HCT116 (cell line): ENCODE data around the gene AKR1A1. TPM values are rescaled to one million over a fixed set of nuclear protein-coding genes. Genes with fewer than 3 reads are reported as not detected.

Source experiments
- ATAC-seq: fragments of 200-7000 bp; cut with Tn5 transposase; 2 replicates; pipeline ENCODE4 v1.9.1; 2020; ENCODE audit warnings: mild to moderate bottlenecking, moderate library complexity
- BruUV-seq: library from RNA; stranded (reverse); fragments of 400-500 nt; replicated peaks from 2 replicates; lab custom pipeline; 2021; lab: Mats Ljungman, UMichigan
- CTCF ChIA-PET: fragments of 300-600 bp; sonication (Branson Sonifier 250); formaldehyde crosslinking; loops from one replicate; lab custom pipeline; 2021; ENCODE audit warnings: antibody characterized with exemption; lab: Charles Lee
- POLR2A ChIA-PET: fragments of 300-600, 350-600 bp; sonication (Branson Sonifier 250); formaldehyde crosslinking; loops from one replicate; lab custom pipeline; 2021; ENCODE audit warnings: antibody characterized with exemption; lab: Charles Lee
- RAD21 ChIA-PET, 2 experiments: fragments of 300-600 bp; sonication (Branson Sonifier 250); formaldehyde crosslinking; loops; one replicate each; lab custom pipeline; 2023; ENCODE audit warnings: low total read pairs in 2 of 2; ENCODE audit not compliant: uncharacterized antibody in 2 of 2, unreplicated experiment in 2 of 2, low non-redundant PET in 1 of 2; lab: Charles Lee
- DNase-seq: peaks from one replicate; pipeline ENCODE4 v3.0.0-alpha.2; 2010; ENCODE audit warnings: low read depth, low spot score
- H2AFZ ChIP-seq: fragments of 200-600 bp; shearing (Covaris generic), sonication (generic); 2 replicates; pipeline ENCODE4 v1.6.1; 2017; ENCODE audit warnings: low read depth, mixed run types, mixed read lengths, antibody characterized with exemption, low read length; ENCODE audit not compliant: poor library complexity, severe bottlenecking
- H3K27ac ChIP-seq: 2 replicates; pipeline ENCODE4 v1.5.1; 2012; ENCODE audit warnings: low read depth, low read length
- H3K27me3 ChIP-seq: fragments of 200-600 bp; sonication (generic); 2 replicates; pipeline ENCODE4 v1.6.1; 2016; ENCODE audit warnings: mixed run types, low read length, mixed read lengths; ENCODE audit not compliant: insufficient read depth
- H3K36me3 ChIP-seq, 2 experiments: fragments of 200-500 bp in 1 of 2; fragments of 200-600 bp in 1 of 2; sonication (Bioruptor generic) in 1 of 2; sonication (generic) in 1 of 2; 2 replicates each; pipeline versions ENCODE4 v1.5.1 to v1.6.1; 2014 to 2016; ENCODE audit warnings: low read length in 2 of 2, inconsistent platforms in 1 of 2, mixed read lengths in 1 of 2, mixed run types in 1 of 2; ENCODE audit not compliant: insufficient read depth in 2 of 2, control insufficient read depth in 1 of 2
- H3K4me1 ChIP-seq, 2 experiments: fragments of 200-600 bp in 1 of 2; sonication (generic) in 1 of 2; 2 replicates each; pipeline versions ENCODE4 v1.5.1 to v1.6.1; 2012 to 2017; ENCODE audit warnings: low read length in 2 of 2, inconsistent platforms in 1 of 2, mild to moderate bottlenecking in 1 of 2, mixed read lengths in 1 of 2, mixed run types in 1 of 2, moderate library complexity in 1 of 2; ENCODE audit not compliant: insufficient read depth in 2 of 2, control insufficient read depth in 1 of 2
- H3K4me2 ChIP-seq: fragments of 200-600 bp; sonication (generic); 2 replicates; pipeline ENCODE4 v1.6.1; 2017; ENCODE audit warnings: mixed run types, low read length, mixed read lengths
- H3K4me3 ChIP-seq, 2 experiments: fragments of 200-600 bp in 1 of 2; sonication (generic) in 1 of 2; replicated peaks in 1 of 2; 2 replicates each; pipeline ENCODE4 v1.5.1; 2011 to 2016; ENCODE audit warnings: low read length in 2 of 2, control low read depth in 1 of 2, low read depth in 1 of 2, mild to moderate bottlenecking in 1 of 2, mixed read lengths in 1 of 2, mixed run types in 1 of 2
- H3K79me2 ChIP-seq: fragments of 200-600 bp; sonication (generic); 2 replicates; pipeline ENCODE4 v1.6.1; 2017; ENCODE audit warnings: mild to moderate bottlenecking, mixed run types, low read length, moderate library complexity, mixed read lengths; ENCODE audit not compliant: insufficient read depth
- H3K9ac ChIP-seq: fragments of 200-600 bp; sonication (generic); 2 replicates; pipeline ENCODE4 v1.6.1; 2016; ENCODE audit warnings: low read length, mixed read lengths
- H3K9me2 ChIP-seq: fragments of 200-600 bp; sonication (generic), shearing (Covaris generic); 2 replicates; pipeline ENCODE4 v1.6.1; 2017; ENCODE audit warnings: mixed run types, mild to moderate bottlenecking, moderate library complexity; ENCODE audit not compliant: insufficient read depth
- H3K9me3 ChIP-seq, 2 experiments: fragments of 200-500 bp in 1 of 2; fragments of 200-600 bp in 1 of 2; sonication (Bioruptor generic) in 1 of 2; sonication (generic) in 1 of 2; 2 replicates each; pipeline ENCODE4 v1.6.1; 2014 to 2017; ENCODE audit warnings: low read length in 2 of 2, mixed read lengths in 2 of 2, inconsistent platforms in 1 of 2, low read depth in 1 of 2, mild to moderate bottlenecking in 1 of 2, mixed run types in 1 of 2, moderate library complexity in 1 of 2; ENCODE audit not compliant: control insufficient read depth in 1 of 2, insufficient read depth in 1 of 2
- H4K20me1 ChIP-seq: fragments of 200-600 bp; sonication (generic), shearing (Covaris generic); 2 replicates; pipeline ENCODE4 v1.6.1; 2017; ENCODE audit warnings: mixed run types, mild to moderate bottlenecking, moderate library complexity; ENCODE audit not compliant: insufficient read depth
- ATF3 ChIP-seq: IDR thresholded peaks from 2 replicates; pipeline ENCODE4 v1.6.1; 2012
- CBX3 ChIP-seq: IDR thresholded peaks from 2 replicates; pipeline ENCODE4 v1.6.1; 2012; ENCODE audit warnings: low read depth
- CEBPB ChIP-seq: IDR thresholded peaks from 2 replicates; pipeline ENCODE4 v1.6.1; 2012; ENCODE audit warnings: low read depth
- EZH2phosphoT487 ChIP-seq: fragments of 200-600 bp; IDR thresholded peaks from 2 replicates; pipeline ENCODE4 v1.6.1; 2018; ENCODE audit warnings: antibody characterized with exemption, borderline replicate concordance
- MAX ChIP-seq: IDR thresholded peaks from 2 replicates; pipeline ENCODE4 v1.6.1; 2012
- POLR2A ChIP-seq: IDR thresholded peaks from 2 replicates; pipeline ENCODE4 v1.7.0; 2011; ENCODE audit warnings: borderline replicate concordance; ENCODE audit not compliant: insufficient read depth, insufficient read length; ENCODE audit errors: extremely low read depth
- POLR2AphosphoS5 ChIP-seq: IDR thresholded peaks from 2 replicates; pipeline ENCODE4 v1.6.1; 2011; ENCODE audit warnings: mild to moderate bottlenecking, low read depth, low read length, moderate library complexity
- RAD21 ChIP-seq: IDR thresholded peaks from 2 replicates; pipeline ENCODE4 v1.6.1; 2012; ENCODE audit warnings: low read depth, mild to moderate bottlenecking
- REST ChIP-seq: IDR thresholded peaks from 2 replicates; pipeline ENCODE4 v1.6.1; 2012; ENCODE audit warnings: low read depth
- SP1 ChIP-seq: IDR thresholded peaks from 2 replicates; pipeline ENCODE4 v1.6.1; 2012; ENCODE audit warnings: low read depth
- SRF ChIP-seq: IDR thresholded peaks from 2 replicates; pipeline ENCODE4 v1.6.1; 2012; ENCODE audit warnings: low read depth
- YY1 ChIP-seq: IDR thresholded peaks from 2 replicates; pipeline ENCODE4 v1.6.1; 2011; ENCODE audit warnings: low read length, low read depth, moderate library complexity, mild to moderate bottlenecking; ENCODE audit not compliant: insufficient replicate concordance; ENCODE audit errors: extremely low read depth
- ZNF274 ChIP-seq: fragments of 200-500 bp; sonication (Bioruptor generic); IDR thresholded peaks from 2 replicates; pipeline ENCODE4 v1.6.1; 2014; ENCODE audit warnings: mild to moderate bottlenecking, low read depth, low read length, inconsistent platforms
- intact Hi-C: fragments of 100-400 bp; cut with micrococcal nuclease; formaldehyde crosslinking; loops from 2 replicates; pipeline ENCODE4 v1.10.0; 2022
- total RNA-seq: library from RNA; stranded (reverse); gene quantifications from one replicate; pipeline ENCODE4 v1.2.1, GENCODE V29; 2021; ENCODE audit not compliant: unreplicated experiment

The AKR1A1 gene
- total RNA-seq, 1 experiment from 2014 or later, result 199 TPM

- no peak overlapping the region for H3K9ac ChIP-seq
- ATAC-seq, result no peak
- H3K4me3 ChIP-seq, result no peak overlapping the region
- intact Hi-C loops, result no loop called here
- H3K27ac ChIP-seq, result no peak overlapping the region
- ChIA-PET POLR2A (no interaction called here), RAD21 (no interaction called here), CTCF (no interaction called here)
- DNase-seq, result no peak
- H3K9me3 ChIP-seq, result no peaks in the 10 kb centered on the region
- no peak for TF ChIP-seq POLR2A
- no peak for TF ChIP-seq YY1
- TF ChIP-seq ATF3, result no peak
- no peak for TF ChIP-seq CBX3
- TF ChIP-seq RAD21, result no peak
- peaks cover 28% of the 10 kb centered on the region for H3K79me2 ChIP-seq
- H3K36me3 ChIP-seq, result peaks cover 33 to 58% of the 10 kb centered on the region in 2 experiments
- no peaks in the 10 kb centered on the region for H3K27me3 ChIP-seq
- H3K9me2 ChIP-seq, result no peaks in the 10 kb centered on the region
- no peaks in the 10 kb centered on the region for H3K4me1 ChIP-seq
- H2AFZ ChIP-seq, result no peak overlapping the region
- BruUV-seq, result no TSS peak
- peaks cover 5% of the 10 kb centered on the region; the same call in 1 of the 2 replicates for H4K20me1 ChIP-seq
- H3K4me2 ChIP-seq, result no peak overlapping the region
Observed at GRCh38 chr1:45615885-45616284, 65.3 kb downstream of the AKR1A1 start.

- Histone ChIP-seq H2AFZ (no peak overlapping the region), H3K4me3 (no peak overlapping the region), H3K27ac (no peak overlapping the region), H3K9me2 (no peaks in the 10 kb centered on the region), H3K9ac (no peak overlapping the region), H3K36me3 (peaks cover 30 to 53% of the 10 kb centered on the region in 2 experiments; a peak in 3 of 4 replicates), H3K79me2 (peaks cover 16% of the 10 kb centered on the region), H3K4me1 (no peaks in the 10 kb centered on the region), H3K4me2 (no peak overlapping the region), H3K9me3 (no peaks in the 10 kb centered on the region), H3K27me3 (no peaks in the 10 kb centered on the region), H4K20me1 (peaks cover 5% of the 10 kb centered on the region; the same call in 1 of the 2 replicates)
- intact Hi-C loops, result no loop called here
- CTCF ChIA-PET, result no interaction called here
- DNase-seq (no peak), ATAC-seq (no peak)
- RAD21 ChIA-PET, result no interaction called here
- BruUV-seq, result no TSS peak
- POLR2A ChIA-PET, result no interaction called here
- no peak for TF ChIP-seq CEBPB
- no peak for TF ChIP-seq POLR2A
- no peak for TF ChIP-seq ZNF274
- TF ChIP-seq CBX3, result no peak
- no peak for TF ChIP-seq EZH2phosphoT487
- TF ChIP-seq ATF3, result no peak
- TF ChIP-seq REST, result no peak
- no peak for TF ChIP-seq SP1
- TF ChIP-seq YY1, result no peak
- TF ChIP-seq MAX, result no peak
- TF ChIP-seq RAD21, result no peak
- TF ChIP-seq SRF, result no peak
- TF ChIP-seq POLR2AphosphoS5, result no peak
Observed at GRCh38 chr1:45617618-45618017, 67.0 kb downstream of the AKR1A1 start.
